ENCODE data around the gene C7orf57.

C7orf57 gene

DNA sequence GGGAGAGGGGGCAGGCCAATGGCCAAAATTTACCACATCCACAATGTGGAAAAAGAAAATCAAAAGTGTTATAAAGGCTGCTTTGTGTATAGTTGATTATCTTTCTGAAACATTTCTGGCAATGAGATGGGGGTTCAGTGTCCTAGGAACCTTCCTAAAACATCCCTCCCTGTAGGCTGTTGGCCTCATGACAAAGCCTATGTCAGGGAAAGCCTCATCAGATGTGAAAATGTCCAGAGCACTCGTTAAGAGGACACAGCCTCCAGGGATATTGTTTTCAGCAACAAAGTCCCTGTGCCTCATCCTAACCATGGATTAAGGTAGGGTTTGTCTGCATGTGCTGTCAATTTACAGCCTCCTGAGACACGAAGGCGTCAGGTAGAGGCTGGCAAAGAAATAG lies 23.4 kb upstream of the C7orf57 start:
- FAIRE-seq (no peak), DNase-seq (ENCODE audit: insufficient read length, low spot score) (no peak)
- TF ChIP-seq, protein P1, sequence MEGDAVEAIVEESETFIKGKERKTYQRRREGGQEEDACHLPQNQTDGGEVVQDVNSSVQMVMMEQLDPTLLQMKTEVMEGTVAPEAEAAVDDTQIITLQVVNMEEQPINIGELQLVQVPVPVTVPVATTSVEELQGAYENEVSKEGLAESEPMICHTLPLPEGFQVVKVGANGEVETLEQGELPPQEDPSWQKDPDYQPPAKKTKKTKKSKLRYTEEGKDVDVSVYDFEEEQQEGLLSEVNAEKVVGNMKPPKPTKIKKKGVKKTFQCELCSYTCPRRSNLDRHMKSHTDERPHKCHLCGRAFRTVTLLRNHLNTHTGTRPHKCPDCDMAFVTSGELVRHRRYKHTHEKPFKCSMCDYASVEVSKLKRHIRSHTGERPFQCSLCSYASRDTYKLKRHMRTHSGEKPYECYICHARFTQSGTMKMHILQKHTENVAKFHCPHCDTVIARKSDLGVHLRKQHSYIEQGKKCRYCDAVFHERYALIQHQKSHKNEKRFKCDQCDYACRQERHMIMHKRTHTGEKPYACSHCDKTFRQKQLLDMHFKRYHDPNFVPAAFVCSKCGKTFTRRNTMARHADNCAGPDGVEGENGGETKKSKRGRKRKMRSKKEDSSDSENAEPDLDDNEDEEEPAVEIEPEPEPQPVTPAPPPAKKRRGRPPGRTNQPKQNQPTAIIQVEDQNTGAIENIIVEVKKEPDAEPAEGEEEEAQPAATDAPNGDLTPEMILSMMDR (IDR thresholded peaks at IDR 0.05; ENCODE audit: insufficient read depth, missing control alignments): no peak

GRCh38 chr7:48016641-48017040 lies 18.7 kb upstream of the C7orf57 start:
- FAIRE-seq: no peak
- no peak for DNase-seq (ENCODE audit: insufficient read length, low spot score)
- TF ChIP-seq, protein P1 (IDR thresholded peaks at IDR 0.05; ENCODE audit: insufficient read depth, missing control alignments): no peak

GRCh38 chr7:48017674-48018073 lies 17.7 kb upstream of the C7orf57 start:
- DNase-seq (ENCODE audit: insufficient read length, low spot score) (no peak), FAIRE-seq (no peak)
- TF ChIP-seq, protein P1 (IDR thresholded peaks at IDR 0.05; ENCODE audit: insufficient read depth, missing control alignments): no peak

- DNase-seq (ENCODE audit: insufficient read length, low spot score): no peak
- TF ChIP-seq, protein P1 (IDR thresholded peaks at IDR 0.05; ENCODE audit: insufficient read depth, missing control alignments): no peak
- FAIRE-seq: no peak
These were observed 9.7 kb upstream of the C7orf57 start for GRCh38 chr7:48025624-48026023.

DNA sequence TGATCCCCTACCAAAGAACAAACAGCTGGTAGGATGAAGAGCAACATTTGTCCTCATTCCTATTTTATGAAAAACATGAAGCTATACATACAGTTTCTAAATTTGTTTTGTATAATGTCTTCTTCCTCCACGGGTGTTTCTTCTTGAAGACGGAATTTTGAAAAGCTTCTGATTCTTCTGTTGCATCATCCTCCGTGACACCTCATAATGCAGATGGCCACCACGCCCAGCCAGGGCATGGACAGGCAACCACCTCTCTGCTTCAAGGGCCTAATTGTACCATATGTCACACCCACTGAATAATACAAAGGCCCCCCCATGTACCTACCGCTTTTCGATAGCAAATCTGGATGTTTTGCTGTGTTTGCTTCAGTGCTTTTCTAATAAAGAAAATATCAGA lies 6.4 kb upstream of the C7orf57 start, which contains the start of gene SUN3:
SUN3 (minus strand) TSS at position 170 of the 400 bp plus-strand sequence; CDS start at position 1, 169 bp downstream.
- DNase-seq (ENCODE audit: insufficient read length, low spot score) (no peak), FAIRE-seq (no peak)
- TF ChIP-seq, protein P1 (IDR thresholded peaks at IDR 0.05; ENCODE audit: insufficient read depth, missing control alignments): no peak

GRCh38 chr7:48031111-48031510 lies 4.2 kb upstream of the C7orf57 start:
- no peak for DNase-seq (ENCODE audit: insufficient read length, low spot score)
- no peak for FAIRE-seq
- TF ChIP-seq, protein P1 (IDR thresholded peaks at IDR 0.05; ENCODE audit: insufficient read depth, missing control alignments): no peak

- DNase-seq (ENCODE audit: insufficient read length, low spot score) (no peak), FAIRE-seq (no peak)
- TF ChIP-seq, protein P1 (IDR thresholded peaks at IDR 0.05; ENCODE audit: insufficient read depth, missing control alignments): no peak
These were observed 1.4 kb upstream of the C7orf57 start for GRCh38 chr7:48033922-48034321.
